Neural progenitor cell (in vitro differentiated cells): Measurements from ENCODE around the gene MAGI2.

ENCODE experiments used
- CTCF ChIP-seq: fragments of 200-600 bp; sonication (generic); IDR thresholded peaks from 2 replicates; pipeline ENCODE4 v1.5.1; 2017; ENCODE audit warnings: antibody characterized with exemption, mild to moderate bottlenecking
- EZH2phosphoT487 ChIP-seq: fragments of 200-600 bp; sonication (generic); IDR thresholded peaks from 2 replicates; pipeline ENCODE4 v1.6.1; 2017; ENCODE audit warnings: antibody characterized with exemption

GRCh38 chr7:78845155-78845554, 608.3 kb downstream of the MAGI2 start:
- TF ChIP-seq CTCF (no peak), EZH2phosphoT487 (no peak)
